Mesenteric fat pad (tissue), 1 donor: ENCODE measurements around the gene EPC2. TPM values are rescaled to one million over a fixed set of nuclear protein-coding genes. Genes with fewer than 3 reads are reported as not detected.
"Not testable (repeated sequence)": the region's sequence is repeated elsewhere in the genome, so short reads cannot be mapped to it uniquely, and the experiment has no call there.

Experiments used
- DNase-seq: peaks from one replicate; pipeline ENCODE4 v3.0.0-alpha.2; 2020; ENCODE audit warnings: low spot score
- total RNA-seq: library from RNA; stranded (reverse); fragmentation: NEBNext Ultra II Directional; extraction: Animal tissue kit (Norgen Biotek cat#: 25700); gene quantifications from one replicate; pipeline ENCODE4 v1.2.1, GENCODE V29; 2021
- donor health status: DM: yes; HTN: yes; CAD: no.

EPC2 gene
- total RNA-seq, 1 donor from 2014 or later = 29.0 TPM

GRCh38 chr2:148670773-148671172, 26.2 kb downstream of the EPC2 start:
- DNase-seq = no peak

GRCh38 chr2:148674063-148675020, 29.8 kb downstream of the EPC2 start:
- DNase-seq = no peak

GRCh38 chr2:148675708-148676107, 31.2 kb downstream of the EPC2 start:
- DNase-seq = no peak

- not testable (repeated sequence) for DNase-seq
Measured at GRCh38 chr2:148678302-148679179, 34.0 kb downstream of the EPC2 start.

GRCh38 chr2:148680462-148680861, 35.9 kb downstream of the EPC2 start:
- no peak for DNase-seq

GRCh38 chr2:148681443-148681842, 36.9 kb downstream of the EPC2 start:
- no peak for DNase-seq

GRCh38 chr2:148681862-148682261, 37.3 kb downstream of the EPC2 start:
- DNase-seq = not testable (repeated sequence)

GRCh38 chr2:148684507-148684906, 40.0 kb downstream of the EPC2 start:
- DNase-seq = no peak

GRCh38 chr2:148687543-148687942, 43.0 kb downstream of the EPC2 start:
- DNase-seq = no peak

GRCh38 chr2:148688011-148688410, 43.5 kb downstream of the EPC2 start:
- not testable (repeated sequence) for DNase-seq

GRCh38 chr2:148696985-148697384, 52.4 kb downstream of the EPC2 start:
- no peak for DNase-seq

- no peak for DNase-seq
Measured at GRCh38 chr2:148699830-148700229, 55.3 kb downstream of the EPC2 start.

GRCh38 chr2:148701039-148701438, 56.5 kb downstream of the EPC2 start:
- DNase-seq = no peak

GRCh38 chr2:148701877-148702276, 57.3 kb downstream of the EPC2 start:
- no peak for DNase-seq

- no peak for DNase-seq
Measured at GRCh38 chr2:148702475-148702874, 57.9 kb downstream of the EPC2 start.

- DNase-seq = no peak
Measured at GRCh38 chr2:148704247-148704646, 59.7 kb downstream of the EPC2 start.

- no peak for DNase-seq
Measured at GRCh38 chr2:148716378-148716920, 71.9 kb downstream of the EPC2 start.

- DNase-seq = no peak
Measured at GRCh38 chr2:148718039-148718438, 73.5 kb downstream of the EPC2 start.

GRCh38 chr2:148719195-148719749, 74.7 kb downstream of the EPC2 start:
- DNase-seq = no peak

- DNase-seq = no peak
Measured at GRCh38 chr2:148719941-148720436, 75.4 kb downstream of the EPC2 start.

GRCh38 chr2:148720501-148721001, 76.0 kb downstream of the EPC2 start:
- no peak for DNase-seq
